BE2C (cell line): ENCODE measurements around the gene HEPACAM. TPM values are rescaled to one million over a fixed set of nuclear protein-coding genes. Genes with fewer than 3 reads are reported as not detected.

Experiments
- DNase-seq: peaks from one replicate; pipeline ENCODE4 v3.0.0-alpha.2; 2020
- H3K27me3 ChIP-seq: fragments of 250-450 bp; sonication (Bioruptor Pico); 2 replicates; pipeline ENCODE4 v1.5.1; 2020; ENCODE audit warnings: mild to moderate bottlenecking
- H3K36me3 ChIP-seq: fragments of 250-450 bp; sonication (Bioruptor Pico); 2 replicates; pipeline ENCODE4 v1.5.1; 2020; ENCODE audit warnings: mild to moderate bottlenecking
- H3K4me1 ChIP-seq: fragments of 250-450 bp; sonication (Bioruptor Pico); 2 replicates; pipeline ENCODE4 v1.5.1; 2020
- H3K4me3 ChIP-seq: 2 replicates; pipeline ENCODE4 v1.5.1; 2011; ENCODE audit warnings: low read depth, low read length
- H3K9me3 ChIP-seq: fragments of 250-450 bp; sonication (Bioruptor Pico); 2 replicates; pipeline ENCODE4 v1.5.1; 2020
- CTCF ChIP-seq: IDR thresholded peaks from 2 replicates; pipeline ENCODE4 v1.5.1; 2012; ENCODE audit warnings: mild to moderate bottlenecking, low read depth, low read length
- polyA plus RNA-seq: library from polyadenylated mRNA; unstranded; fragments of >200 nt; gene quantifications from one replicate; pipeline ENCODE4 v1.2.1, GENCODE V29; 2012; ENCODE audit warnings: low read depth, missing spikeins; ENCODE audit not compliant: insufficient read length, insufficient read depth

The HEPACAM gene
- polyA plus RNA-seq: not detected

DNA sequence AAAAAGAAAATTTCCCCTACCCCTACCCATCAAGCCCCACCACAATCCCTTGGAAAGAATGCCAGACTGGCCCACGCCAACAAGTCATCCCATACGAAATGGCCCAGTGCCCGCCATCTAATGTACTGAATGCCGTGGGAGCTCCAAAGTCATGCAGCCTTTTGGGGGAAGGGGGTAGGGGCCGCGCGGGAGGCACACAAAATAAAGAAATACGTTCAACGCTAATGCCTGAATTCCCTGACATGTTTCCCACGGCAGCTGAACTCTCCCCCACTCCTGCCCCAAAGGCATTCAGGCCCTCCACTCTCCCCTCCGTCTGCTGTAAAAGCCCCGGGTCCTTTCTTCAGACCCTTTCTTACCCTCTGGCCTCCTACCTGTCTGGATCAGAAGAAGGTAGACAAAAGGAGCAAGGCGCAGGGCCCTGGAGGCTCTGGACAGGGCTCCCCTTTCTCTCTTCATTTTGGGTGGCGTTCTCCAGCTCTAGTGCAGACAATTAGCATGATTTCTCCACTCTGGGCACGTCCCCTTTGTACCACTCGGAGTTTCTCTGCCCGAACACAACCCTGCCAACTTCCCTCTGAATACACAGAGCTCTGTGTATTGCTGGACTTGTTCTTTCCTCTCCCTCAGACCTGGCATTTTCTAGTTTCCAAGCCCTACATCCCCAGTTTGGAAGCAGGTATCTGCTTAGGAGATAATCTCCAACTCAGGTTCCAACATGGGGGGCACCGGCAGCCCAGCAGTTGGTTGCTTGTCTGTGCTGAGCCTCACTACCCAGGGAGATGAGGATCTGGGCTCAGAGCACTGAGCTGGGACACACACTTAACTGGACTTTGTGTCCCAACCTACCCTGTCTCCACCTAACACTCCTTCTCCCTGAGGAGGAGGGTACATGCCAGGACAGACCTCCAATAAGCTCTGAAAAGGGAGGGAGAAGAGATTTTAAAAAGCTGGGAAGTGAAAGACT lies at the start of gene HEPACAM:
TSS of gene HEPACAM (minus strand) at position 500 of the 967 bp plus-strand sequence. CDS start at position 459, 41 bp downstream.
- Histone ChIP-seq H3K9me3 (no peaks in the 10 kb centered on the region), H3K27me3 (peaks cover 55% of the 10 kb centered on the region), H3K36me3 (no peaks in the 10 kb centered on the region), H3K4me1 (no peaks in the 10 kb centered on the region), H3K4me3 (no peak within 1 kb of the TSS)
- TF ChIP-seq CTCF: no peak
- no peak for DNase-seq

DNA sequence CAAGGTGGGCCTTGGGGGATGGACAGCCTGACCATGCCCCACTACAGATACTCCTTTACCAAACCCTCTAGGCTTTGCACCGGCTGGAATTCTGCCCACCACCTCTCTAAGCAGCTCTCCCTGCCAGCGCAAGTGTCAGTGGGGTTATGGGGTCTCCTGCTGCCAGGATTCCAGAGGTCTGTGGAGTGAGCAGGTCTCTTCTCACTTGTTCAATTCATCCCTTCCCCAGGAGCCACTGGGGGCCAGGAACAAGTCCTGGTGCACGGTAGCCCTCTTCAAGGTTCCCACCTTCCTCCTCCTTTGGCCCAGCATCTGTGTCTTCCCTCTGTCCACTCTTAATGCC lies 48.6 kb upstream of the HEPACAM start:
- no peak for TF ChIP-seq CTCF

GRCh38 chr11:124983674-124984511 lies 48.0 kb upstream of the HEPACAM start:
- no peak for TF ChIP-seq CTCF
- Histone ChIP-seq H3K9me3 (no peaks in the 10 kb centered on the region; the same call in 1 of the 2 replicates), H3K27me3 (no peaks in the 10 kb centered on the region), H3K4me3 (no peak overlapping the region), H3K36me3 (no peaks in the 10 kb centered on the region), H3K4me1 (no peaks in the 10 kb centered on the region)
- DNase-seq: no peak

More for the DNA sequence above, 48.6 kb upstream of the HEPACAM start:
- no peaks in the 10 kb centered on the region for H3K27me3 ChIP-seq
- H3K36me3 ChIP-seq: no peaks in the 10 kb centered on the region
- no peaks in the 10 kb centered on the region; the same call in 1 of the 2 replicates for H3K9me3 ChIP-seq
- no peak overlapping the region for H3K4me3 ChIP-seq
- H3K4me1 ChIP-seq: no peaks in the 10 kb centered on the region
- DNase-seq: no peak

DNA sequence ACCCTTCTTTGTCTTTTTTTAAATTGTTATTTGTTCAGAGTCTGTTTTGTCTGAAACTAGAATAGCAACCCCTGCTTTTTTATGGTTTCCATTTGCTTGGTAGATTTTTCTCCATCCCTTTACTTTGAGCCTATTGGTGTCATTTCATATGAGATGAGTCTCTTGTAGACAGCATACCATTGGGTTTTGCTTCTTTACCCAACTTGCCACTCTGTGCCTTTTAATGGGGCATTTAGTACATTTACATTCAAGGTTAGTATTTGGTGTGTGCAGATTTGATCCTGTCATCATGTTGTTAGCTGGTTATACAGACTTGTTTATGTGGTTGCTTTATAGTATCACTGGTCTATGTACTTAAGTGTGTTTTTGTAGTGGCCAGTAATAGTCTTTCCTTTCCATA lies 46.2 kb upstream of the HEPACAM start:
- no peaks in the 10 kb centered on the region for H3K36me3 ChIP-seq

DNA sequence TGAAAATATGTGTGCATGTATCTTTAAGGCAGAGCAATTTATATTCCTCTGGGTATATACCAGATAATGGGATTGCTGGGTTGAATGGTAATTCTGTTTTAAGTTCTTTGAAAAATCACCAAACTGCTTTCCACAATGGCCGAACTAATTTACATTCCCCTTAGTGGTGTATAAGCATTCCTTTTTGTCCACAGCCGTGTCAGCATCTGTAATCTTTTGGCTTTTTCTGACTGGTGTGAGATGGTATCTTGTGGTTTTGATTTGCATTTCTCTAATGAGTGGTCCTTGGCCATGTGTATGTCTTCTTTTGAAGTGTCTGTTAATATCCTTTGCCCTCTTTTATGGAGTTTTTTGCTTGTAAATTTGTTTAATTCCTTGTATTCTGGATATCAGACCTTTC lies 42.5 kb upstream of the HEPACAM start:
- no peaks in the 10 kb centered on the region for H3K4me1 ChIP-seq
- TF ChIP-seq CTCF: no peak
- H3K36me3 ChIP-seq: no peaks in the 10 kb centered on the region
- no peaks in the 10 kb centered on the region for H3K27me3 ChIP-seq
- H3K4me3 ChIP-seq: no peak overlapping the region
- no peak for DNase-seq
- H3K9me3 ChIP-seq: no peaks in the 10 kb centered on the region; the same call in 1 of the 2 replicates

More for the DNA sequence above, 46.2 kb upstream of the HEPACAM start:
- Histone ChIP-seq H3K9me3 (no peaks in the 10 kb centered on the region; the same call in 1 of the 2 replicates), H3K4me3 (no peak overlapping the region), H3K4me1 (no peaks in the 10 kb centered on the region), H3K27me3 (no peaks in the 10 kb centered on the region)
- TF ChIP-seq CTCF: no peak
- DNase-seq: no peak
